GM11168 (cell line): ENCODE results near the gene DOC2B.
"Not testable (repeated sequence)": the region's sequence is repeated elsewhere in the genome, so short reads cannot be mapped to it uniquely, and the experiment has no call there.

Source experiments
- in situ Hi-C: fragments of 300-500 bp; cut with MboI; formaldehyde crosslinking; loops from one replicate; pipeline ENCODE4 v1.12.0; 2022; ENCODE audit warnings: low sequenced_read_pairs; ENCODE audit not compliant: unreplicated experiment

Gene DOC2B

DNA sequence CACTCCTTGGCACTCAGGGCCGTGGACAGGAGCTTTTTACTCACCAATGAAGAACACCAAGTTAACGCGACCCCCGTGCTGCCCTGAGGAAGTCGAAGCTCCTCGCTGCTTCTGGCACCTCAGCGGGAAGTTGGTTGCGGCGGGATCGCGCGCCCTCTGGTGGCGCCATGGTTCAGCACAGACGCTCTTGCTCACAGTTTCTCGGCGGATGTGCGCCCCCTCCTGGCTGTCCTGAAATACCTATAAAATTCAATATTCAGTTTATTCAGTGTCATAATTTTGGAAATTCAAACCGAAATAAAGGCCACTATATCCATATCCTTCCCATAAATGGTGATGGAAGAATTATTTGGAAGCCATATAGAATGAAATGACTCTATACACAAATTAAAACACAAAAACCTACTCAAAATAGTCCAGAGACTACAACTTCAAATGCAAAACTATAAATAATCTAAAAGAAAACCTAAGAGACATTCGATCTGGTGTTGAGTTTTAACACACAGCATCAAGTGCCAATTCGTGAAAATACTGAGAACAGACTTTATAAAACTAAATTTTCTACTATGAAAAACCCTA, 63.0 kb downstream of the DOC2B start:
- in situ Hi-C loops, result not testable (repeated sequence)

DNA sequence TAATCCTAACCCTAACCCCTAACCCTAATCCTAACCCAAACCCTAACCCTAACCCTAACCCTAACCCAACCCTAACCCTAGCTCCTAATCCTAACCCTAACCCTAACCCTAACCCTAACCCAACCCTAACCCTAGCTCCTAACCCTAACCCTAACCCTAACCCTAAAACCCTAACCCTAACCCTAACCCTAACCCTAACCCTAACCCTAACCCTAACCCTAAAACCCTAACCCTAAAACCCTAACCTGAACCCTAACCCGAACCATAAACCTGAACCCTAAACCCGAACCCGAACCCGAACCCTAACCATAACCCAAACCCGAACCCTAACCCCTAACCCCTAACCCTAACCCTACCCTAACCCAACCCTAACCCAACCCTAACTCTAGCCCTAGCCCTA, 68.3 kb downstream of the DOC2B start:
- in situ Hi-C loops, result not testable (repeated sequence)
